H1 (cell line): ENCODE data around the gene RAB44. TPM values are rescaled to one million over a fixed set of nuclear protein-coding genes. Genes with fewer than 3 reads are reported as not detected.

Experiments used
- CTCF ChIA-PET: fragments of 300-600 bp; sonication (Branson Sonifier 250); formaldehyde crosslinking; loops from one replicate; lab custom pipeline; 2021; ENCODE audit not compliant: partially characterized antibody; lab: Charles Lee
- POLR2A ChIA-PET: fragments of 300-600 bp; sonication (Branson Sonifier 250); formaldehyde crosslinking; loops from one replicate; lab custom pipeline; 2021; ENCODE audit warnings: inconsistent platforms; ENCODE audit not compliant: partially characterized antibody; lab: Charles Lee
- DNase-seq, 2 experiments: peaks; one replicate each; pipeline versions ENCODE4 v3.0.0 to v3.0.0-alpha.2; 2010 to 2022; ENCODE audit warnings: low spot score in 2 of 2, low read depth in 1 of 2, mixed read lengths in 1 of 2
- FAIRE-seq: peaks from 2 replicates; lab custom pipeline; 2011; peaks lifted over from hg19 to GRCh38; lab: Jason Lieb, UNC
- H2AFZ ChIP-seq: 2 replicates; pipeline ENCODE4 v1.8.1; 2012; ENCODE audit warnings: low read length, inconsistent platforms
- H2AK5ac ChIP-seq: 2 replicates; pipeline ENCODE4 v1.6.1; 2013; ENCODE audit warnings: low read depth, low read length
- H2BK120ac ChIP-seq: replicated peaks from 2 replicates; pipeline ENCODE3; 2013; ENCODE audit warnings: low read depth, low read length, inconsistent platforms
- H2BK12ac ChIP-seq: 2 replicates; pipeline ENCODE4 v1.6.1; 2013; ENCODE audit warnings: low read depth, low read length
- H2BK15ac ChIP-seq: 2 replicates; pipeline ENCODE4 v1.6.1; 2013; ENCODE audit warnings: low read length
- H2BK20ac ChIP-seq: 2 replicates; pipeline ENCODE4 v1.6.1; 2013; ENCODE audit warnings: low read length
- H2BK5ac ChIP-seq: 2 replicates; pipeline ENCODE4 v1.6.1; 2013; ENCODE audit warnings: low read depth, low read length
- H3K14ac ChIP-seq: 2 replicates; pipeline ENCODE4 v1.6.1; 2013; ENCODE audit warnings: inconsistent platforms; ENCODE audit not compliant: insufficient read length
- H3K18ac ChIP-seq: 2 replicates; pipeline ENCODE4 v1.6.1; 2013; ENCODE audit warnings: low read length; ENCODE audit errors: extremely low read depth
- H3K23ac ChIP-seq: 2 replicates; pipeline ENCODE4 v1.6.1; 2013; ENCODE audit warnings: inconsistent platforms; ENCODE audit not compliant: insufficient read length
- H3K23me2 ChIP-seq: 2 replicates; pipeline ENCODE4 v1.6.1; 2013; ENCODE audit warnings: low read depth, low read length
- H3K27ac ChIP-seq: 2 replicates; pipeline ENCODE4 v1.6.1; 2011; ENCODE audit warnings: low read depth, low read length, inconsistent platforms
- H3K27me3 ChIP-seq, 4 experiments: replicated peaks in 1 of 4; 1 replicate in 1 of 4; 2 replicates in 3 of 4; pipeline versions ENCODE4 v1.6.1 to v1.8.1; 2011 to 2013; ENCODE audit warnings: low read length in 3 of 4, mild to moderate bottlenecking in 3 of 4, inconsistent platforms in 2 of 4, mixed read lengths in 2 of 4, moderate library complexity in 1 of 4; ENCODE audit not compliant: control insufficient read depth in 3 of 4, insufficient read depth in 3 of 4; ENCODE audit errors: extremely low read depth in 1 of 4
- H3K36me3 ChIP-seq, 4 experiments: 2 replicates each; pipeline versions ENCODE4 v1.6.1 to v1.8.1; 2011 to 2013; ENCODE audit warnings: mild to moderate bottlenecking in 4 of 4, low read length in 3 of 4, moderate library complexity in 2 of 4, control low read depth in 1 of 4, inconsistent platforms in 1 of 4; ENCODE audit not compliant: insufficient read depth in 4 of 4, control insufficient read depth in 2 of 4
- H3K4ac ChIP-seq: replicated peaks from 2 replicates; pipeline ENCODE3; 2013; ENCODE audit warnings: low read length, low read depth, mixed read lengths, inconsistent platforms; ENCODE audit not compliant: insufficient read length
- H3K4me1 ChIP-seq, 4 experiments: replicated peaks in 1 of 4; 1 replicate in 1 of 4; 2 replicates in 3 of 4; pipeline versions ENCODE4 v1.6.1 to v1.8.1; 2011 to 2013; ENCODE audit warnings: low read length in 3 of 4, inconsistent platforms in 2 of 4, mixed read lengths in 1 of 4; ENCODE audit not compliant: insufficient read depth in 4 of 4, control insufficient read depth in 3 of 4
- H3K4me2 ChIP-seq, 2 experiments: 2 replicates each; pipeline versions ENCODE4 v1.6.1 to v1.8.1; 2011 to 2013; ENCODE audit warnings: low read depth in 2 of 2, low read length in 2 of 2, control low read depth in 1 of 2, inconsistent platforms in 1 of 2, mild to moderate bottlenecking in 1 of 2; ENCODE audit not compliant: insufficient read depth in 1 of 2
- H3K4me3 ChIP-seq, 4 experiments: fragments of 200-600, 300-600 bp in 1 of 4; sonication (generic), shearing (Covaris generic), sonication (Bioruptor Twin) in 1 of 4; 2 replicates each; pipeline versions ENCODE4 v1.5.1 to v1.8.1; 2011 to 2016; ENCODE audit warnings: low read length in 4 of 4, low read depth in 3 of 4, control low read depth in 2 of 4, inconsistent platforms in 2 of 4, mild to moderate bottlenecking in 2 of 4, mixed read lengths in 1 of 4, moderate library complexity in 1 of 4; ENCODE audit not compliant: insufficient read depth in 2 of 4; ENCODE audit errors: extremely low read depth in 1 of 4
- H3K56ac ChIP-seq: replicated peaks from 2 replicates; pipeline ENCODE3; 2013; ENCODE audit warnings: low read depth, mild to moderate bottlenecking, mixed read lengths, low read length, inconsistent platforms; ENCODE audit not compliant: insufficient read length
- H3K79me1 ChIP-seq: 2 replicates; pipeline ENCODE4 v1.6.1; 2013; ENCODE audit warnings: low read depth, low read length, control low read depth
- H3K79me2 ChIP-seq, 2 experiments: 2 replicates each; pipeline versions ENCODE4 v1.6.1 to v1.8.1; 2012 to 2013; ENCODE audit warnings: low read length in 2 of 2, mild to moderate bottlenecking in 2 of 2, inconsistent platforms in 1 of 2; ENCODE audit not compliant: insufficient read depth in 2 of 2, control insufficient read depth in 1 of 2
- H3K9ac ChIP-seq, 4 experiments: replicated peaks in 1 of 4; 1 replicate in 1 of 4; 2 replicates in 3 of 4; pipeline versions ENCODE4 v1.6.1 to v1.8.1; 2011 to 2013; ENCODE audit warnings: low read depth in 3 of 4, low read length in 3 of 4, control low read depth in 2 of 4, mild to moderate bottlenecking in 2 of 4, moderate library complexity in 2 of 4, inconsistent platforms in 1 of 4; ENCODE audit errors: extremely low read depth in 1 of 4
- H3K9me3 ChIP-seq, 2 experiments: 2 replicates each; pipeline versions ENCODE4 v1.6.1 to v1.8.1; 2012 to 2013; ENCODE audit warnings: mild to moderate bottlenecking in 2 of 2, moderate library complexity in 2 of 2, control low read depth in 1 of 2, inconsistent platforms in 1 of 2, low read depth in 1 of 2, low read length in 1 of 2, mixed read lengths in 1 of 2; ENCODE audit not compliant: insufficient read depth in 2 of 2
- H4K20me1 ChIP-seq, 2 experiments: replicated peaks in 1 of 2; 2 replicates each; pipeline versions ENCODE3 to v1.8.1; 2011 to 2013; ENCODE audit warnings: inconsistent platforms in 2 of 2, low read length in 2 of 2, mild to moderate bottlenecking in 1 of 2; ENCODE audit not compliant: insufficient read depth in 2 of 2, control insufficient read depth in 1 of 2
- H4K5ac ChIP-seq: 2 replicates; pipeline ENCODE4 v1.6.1; 2013; ENCODE audit warnings: low read length, low read depth, mixed read lengths, inconsistent platforms; ENCODE audit not compliant: insufficient read length
- H4K8ac ChIP-seq: 2 replicates; pipeline ENCODE4 v1.8.0; 2013; ENCODE audit warnings: mild to moderate bottlenecking, moderate library complexity, low read length, inconsistent platforms; ENCODE audit not compliant: insufficient read depth; ENCODE audit errors: extremely low read depth
- H4K91ac ChIP-seq: replicated peaks from 2 replicates; pipeline ENCODE3; 2013; ENCODE audit warnings: low read length, mixed read lengths, inconsistent platforms; ENCODE audit not compliant: insufficient read length
- BCL11A ChIP-seq, 2 experiments: IDR thresholded peaks; one replicate each; pipeline ENCODE4 v1.6.1; 2011; ENCODE audit warnings: low read depth in 2 of 2, low read length in 2 of 2, mild to moderate bottlenecking in 2 of 2
- CBX8 ChIP-seq: fragments of 300-800, 300-1000 bp; sonication (generic); IDR thresholded peaks from 2 replicates; pipeline ENCODE4 v1.7.1; 2016; ENCODE audit warnings: low read depth, low read length, borderline replicate concordance
- CREB1 ChIP-seq: IDR thresholded peaks from 2 replicates; pipeline ENCODE4 v1.6.1; 2012; ENCODE audit warnings: inconsistent platforms
- EGR1 ChIP-seq: IDR thresholded peaks from 2 replicates; pipeline ENCODE4 v1.6.1; 2011; ENCODE audit warnings: low read depth, low read length, borderline replicate concordance
- GABPA ChIP-seq: IDR thresholded peaks from 2 replicates; pipeline ENCODE4 v1.6.1; 2011; ENCODE audit warnings: mild to moderate bottlenecking, low read length, moderate library complexity, borderline replicate concordance; ENCODE audit not compliant: insufficient read depth
- JUND ChIP-seq: IDR thresholded peaks from 2 replicates; pipeline ENCODE4 v1.6.1; 2011; ENCODE audit warnings: mild to moderate bottlenecking, improper control_type of control experiment, low read length
- KDM1A ChIP-seq: fragments of 200-600, 300-600 bp; sonication (generic); IDR thresholded peaks from 2 replicates; pipeline ENCODE4 v1.7.1; 2016; ENCODE audit warnings: mild to moderate bottlenecking, low read length, borderline replicate concordance
- RNF2 ChIP-seq: fragments of 200-900, 300-1000 bp; sonication (generic); IDR thresholded peaks from 2 replicates; pipeline ENCODE4 v1.7.1; 2016; ENCODE audit warnings: borderline replicate concordance, low read depth, mild to moderate bottlenecking, antibody characterized with exemption, low read length; ENCODE audit not compliant: poor library complexity, severe bottlenecking; ENCODE audit errors: missing control alignments
- SIN3A ChIP-seq, 2 experiments: IDR thresholded peaks in 1 of 2; conservative IDR thresholded peaks in 1 of 2; 2 replicates each; pipeline ENCODE4 v1.6.1; 2011 to 2012; ENCODE audit warnings: low read length in 2 of 2, improper control_type of control experiment in 1 of 2, low read depth in 1 of 2, mild to moderate bottlenecking in 1 of 2
- WGBS, 2 experiments: shearing (Covaris generic) in 1 of 2; methylation state at CpG; one replicate each; pipeline versions ENCODE4 v1.1.6 to v1.1.7; 2013 to 2015; ENCODE audit warnings: low lambda C conversion rate in 2 of 2, mixed read lengths in 2 of 2, inconsistent platforms in 1 of 2, low coverage in 1 of 2, missing lambda C conversion rate in 1 of 2; ENCODE audit not compliant: insufficient replicate concordance in 2 of 2, insufficient coverage in 1 of 2, insufficient read length in 1 of 2; ENCODE audit errors: extremely low coverage in 1 of 2, missing lambda C conversion rate in 1 of 2; 5-methylcytosine and 5-hydroxymethylcytosine counted together
- polyA plus RNA-seq, 7 experiments: library from polyadenylated mRNA; depleted of rRNA in 3 of 7; stranded (reverse) in 5 of 7; unstranded in 2 of 7; fragments of >200 nt in 5 of 7; fragments of 200-250 nt in 2 of 7; gene quantifications; 1 replicate in 5 of 7; 2 replicates in 1 of 7; 4 replicates in 1 of 7; pipeline versions ENCODE4 v1.2.1 to v1.2.3, GENCODE V29; 2011 to 2013; ENCODE audit warnings: missing spikeins in 2 of 7, mixed read lengths in 2 of 7
- total RNA-seq: library from RNA; stranded (reverse); fragmentation: NEBNext Ultra II Directional; extraction: Animal tissue kit (Norgen Biotek cat#: 25700); gene quantifications from 2 replicates; pipeline ENCODE4 v1.2.1, GENCODE V29; 2021
- TF ChIP-seq, protein P1 (sequence below): IDR thresholded peaks from 2 replicates; pipeline ENCODE4 v1.6.1; 2012; ENCODE audit warnings: low read length, inconsistent platforms

Gene RAB44
- total and polyA plus RNA-seq, 2 of the 8 experiments (the other 6 are each of a cell fraction or from before 2014, with no cell fraction given), result 0.02 TPM; not detected in 1

DNA sequence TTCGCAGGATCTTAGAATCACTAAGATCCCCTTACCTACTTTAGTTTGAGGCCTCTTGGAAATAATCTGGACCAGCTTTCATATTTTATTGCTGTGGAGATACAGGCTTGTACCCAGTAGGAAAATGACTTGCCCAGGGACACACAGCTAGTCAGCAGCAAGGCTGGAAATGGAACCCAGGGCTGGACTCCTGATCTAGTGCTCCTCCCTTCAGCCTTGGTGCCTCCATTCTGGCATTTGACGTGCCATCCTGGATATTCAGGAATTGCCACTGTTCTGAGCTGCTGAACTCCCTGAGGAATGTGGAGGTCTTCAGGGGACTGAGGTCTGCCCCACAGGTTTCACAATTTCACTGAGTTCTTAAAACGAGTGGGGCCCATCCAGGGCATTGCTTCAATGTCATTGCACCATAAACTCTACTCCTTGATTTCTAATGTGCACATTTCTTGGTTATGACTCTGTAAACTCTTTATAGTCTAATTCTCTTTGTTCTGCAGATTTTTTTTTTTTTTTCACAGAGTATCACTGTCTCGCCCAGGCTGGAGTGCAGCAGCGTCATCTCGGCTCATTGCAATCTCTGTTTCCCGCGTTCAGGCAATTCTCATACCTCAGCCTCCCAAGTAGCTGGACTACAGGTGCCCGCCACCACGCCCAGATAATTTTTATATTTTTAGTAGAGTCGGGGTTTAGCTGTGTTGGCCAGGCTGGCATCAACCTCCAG is 45.8 kb upstream of the RAB44 start:
- H2BK15ac ChIP-seq, result no peak overlapping the region
- H3K4me3 ChIP-seq, result no peak overlapping the region
- ChIA-PET POLR2A (interaction anchor here (1.1 to 1.2 kb wide), 3 partner anchors 8 to 53 kb away, joined by 3 read pairs; partner anchors contain the start of gene CDKN1A), CTCF (interaction anchor here (0.6 to 3.1 kb wide), 7 partner anchors 11 to 119 kb away, joined by 3 to 9 read pairs (median 5); no protein-coding TSS in a partner anchor)
- no peak overlapping the region for H4K8ac ChIP-seq
- H3K27ac ChIP-seq, result no peak overlapping the region
- no peaks in the 10 kb centered on the region for H4K20me1 ChIP-seq
- no peaks in the 10 kb centered on the region for H3K36me3 ChIP-seq
- H3K4ac ChIP-seq, result no peak overlapping the region
- H2BK12ac ChIP-seq, result no peak overlapping the region
- H3K79me2 ChIP-seq, result no peaks in the 10 kb centered on the region
- no peak overlapping the region for H2BK20ac ChIP-seq
- no peak overlapping the region for H2AK5ac ChIP-seq
- H3K23ac ChIP-seq, result no peak overlapping the region
- FAIRE-seq, result no peak
- DNase-seq, result no peak
- H3K79me1 ChIP-seq, result no peaks in the 10 kb centered on the region
- H2BK5ac ChIP-seq, result no peak overlapping the region
- H2AFZ ChIP-seq, result no peak overlapping the region
- no peak overlapping the region for H2BK120ac ChIP-seq
- no peaks in the 10 kb centered on the region for H3K23me2 ChIP-seq
- H3K27me3 ChIP-seq, result no peaks in the 10 kb centered on the region
- WGBS, 2 experiments, result 92% methylated on average over 11 of the region's 11 CpGs; no CpG with 5 or more reads in 1 of the 2 experiments
- no peak overlapping the region for H4K5ac ChIP-seq
- H3K9me3 ChIP-seq, result no peaks in the 10 kb centered on the region
- H3K9ac ChIP-seq, result no peak overlapping the region
- no peak overlapping the region for H3K14ac ChIP-seq
- H4K91ac ChIP-seq, result no peak overlapping the region
- peaks cover 0 to 4% (median 2%) of the 10 kb centered on the region in 4 experiments; a peak in 3 of 7 replicates for H3K4me1 ChIP-seq
- no peak overlapping the region for H3K4me2 ChIP-seq
- no peak overlapping the region for H3K56ac ChIP-seq
- no peak overlapping the region for H3K18ac ChIP-seq
- TF ChIP-seq JUND (no peak), EGR1 (no peak), BCL11A (IDR thresholded peaks at IDR 0.05; ENCODE audit: low read depth in 2 of 2, low read length in 2 of 2) (no peak), CREB1 (no peak), GABPA (no peak), RNF2 (no peak), KDM1A (no peak), CBX8 (no peak), SIN3A (conservative IDR thresholded peaks at IDR 0.05 in 1 of 2, IDR thresholded peaks at IDR 0.05 in 1 of 2; ENCODE audit: low read depth in 1 of 2, low read length in 2 of 2) (no peak)
- TF ChIP-seq, protein P1, sequence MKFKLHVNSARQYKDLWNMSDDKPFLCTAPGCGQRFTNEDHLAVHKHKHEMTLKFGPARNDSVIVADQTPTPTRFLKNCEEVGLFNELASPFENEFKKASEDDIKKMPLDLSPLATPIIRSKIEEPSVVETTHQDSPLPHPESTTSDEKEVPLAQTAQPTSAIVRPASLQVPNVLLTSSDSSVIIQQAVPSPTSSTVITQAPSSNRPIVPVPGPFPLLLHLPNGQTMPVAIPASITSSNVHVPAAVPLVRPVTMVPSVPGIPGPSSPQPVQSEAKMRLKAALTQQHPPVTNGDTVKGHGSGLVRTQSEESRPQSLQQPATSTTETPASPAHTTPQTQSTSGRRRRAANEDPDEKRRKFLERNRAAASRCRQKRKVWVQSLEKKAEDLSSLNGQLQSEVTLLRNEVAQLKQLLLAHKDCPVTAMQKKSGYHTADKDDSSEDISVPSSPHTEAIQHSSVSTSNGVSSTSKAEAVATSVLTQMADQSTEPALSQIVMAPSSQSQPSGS, result no peak
